GM19324 (cell line): ENCODE results near the gene VAT1L.
"Not testable (repeated sequence)": the region's sequence is repeated elsewhere in the genome, so short reads cannot be mapped to it uniquely, and the experiment has no call there.

Experiments
- ATAC-seq: cut with Tn5 transposase; IDR thresholded peaks from one replicate; pipeline ENCODE4 v1.9.1; 2021; ENCODE audit warnings: mild to moderate bottlenecking, moderate library complexity; ENCODE audit not compliant: unreplicated experiment, low FRiP score

The VAT1L gene

GRCh38 chr16:77986011-77986740 is 197.8 kb downstream of the VAT1L start:
- no peak for ATAC-seq

GRCh38 chr16:77987810-77988209 is 199.4 kb downstream of the VAT1L start:
- ATAC-seq: no peak

- no peak for ATAC-seq
Observed at GRCh38 chr16:77989846-77990245, 201.5 kb downstream of the VAT1L start.

GRCh38 chr16:77991701-77992100 is 203.3 kb downstream of the VAT1L start:
- ATAC-seq: no peak

- not testable (repeated sequence) for ATAC-seq
Observed at GRCh38 chr16:77992381-77992780, 204.0 kb downstream of the VAT1L start.

GRCh38 chr16:77993111-77993985 is 205.0 kb downstream of the VAT1L start:
- ATAC-seq: no peak

- no peak for ATAC-seq
Observed at GRCh38 chr16:77995843-77996455, 207.6 kb downstream of the VAT1L start.

- no peak for ATAC-seq
Observed at GRCh38 chr16:77998350-77999023, 210.1 kb downstream of the VAT1L start.

- no peak for ATAC-seq
Observed at GRCh38 chr16:78001451-78002025, 213.2 kb downstream of the VAT1L start.

- peak; percentile 83 for ATAC-seq
Observed at GRCh38 chr16:78002915-78003538, 214.7 kb downstream of the VAT1L start.

GRCh38 chr16:78004517-78004916 is 216.2 kb downstream of the VAT1L start:
- no peak for ATAC-seq

GRCh38 chr16:78005881-78006280 is 217.5 kb downstream of the VAT1L start:
- no peak for ATAC-seq

- no peak for ATAC-seq
Observed at GRCh38 chr16:78007121-78007520, 218.8 kb downstream of the VAT1L start.

- ATAC-seq: no peak
Observed at GRCh38 chr16:78022347-78023060, 234.1 kb downstream of the VAT1L start, which contains the start of gene CLEC3A. Gene CLEC3A (plus strand): TSS chr16:78022548. CDS start chr16:78022627, 79 bp downstream.

GRCh38 chr16:78024159-78024558 is 235.8 kb downstream of the VAT1L start:
- no peak for ATAC-seq

- ATAC-seq: no peak
Observed at GRCh38 chr16:78025631-78026030, 237.3 kb downstream of the VAT1L start.

- ATAC-seq: no peak
Observed at GRCh38 chr16:78028018-78028417, 239.7 kb downstream of the VAT1L start.
